Measurements from ENCODE around the gene BTBD6.

Gene BTBD6

DNA sequence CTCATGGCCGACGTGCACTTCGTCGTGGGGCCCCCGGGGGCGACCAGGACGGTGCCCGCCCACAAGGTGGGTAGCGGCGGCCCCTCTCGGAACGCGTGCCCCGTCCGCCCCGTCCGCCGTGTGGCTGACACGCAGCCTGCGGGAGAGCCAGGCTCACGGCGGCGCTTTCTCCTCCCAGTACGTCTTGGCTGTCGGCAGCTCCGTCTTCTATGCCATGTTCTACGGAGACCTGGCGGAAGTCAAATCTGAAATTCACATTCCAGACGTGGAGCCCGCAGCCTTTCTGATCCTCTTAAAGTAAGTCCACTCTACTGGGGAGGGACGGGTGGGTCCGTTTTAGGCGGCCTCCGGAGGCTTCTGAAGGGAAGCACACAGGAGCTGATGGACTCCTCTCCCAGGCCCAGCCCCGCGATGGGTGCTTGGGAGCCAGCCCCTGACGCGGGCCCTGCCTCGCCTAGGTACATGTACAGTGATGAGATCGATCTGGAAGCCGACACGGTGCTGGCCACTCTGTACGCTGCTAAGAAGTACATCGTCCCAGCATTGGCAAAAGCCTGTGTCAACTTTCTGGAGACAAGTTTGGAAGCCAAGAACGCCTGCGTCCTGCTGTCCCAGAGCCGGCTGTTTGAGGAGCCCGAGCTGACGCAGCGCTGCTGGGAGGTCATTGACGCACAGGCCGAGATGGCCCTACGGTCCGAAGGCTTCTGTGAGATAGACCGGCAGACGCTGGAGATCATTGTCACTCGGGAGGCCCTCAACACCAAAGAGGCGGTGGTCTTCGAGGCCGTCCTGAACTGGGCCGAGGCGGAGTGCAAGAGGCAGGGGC is 1.1 kb downstream of the BTBD6 start:
- Histone ChIP-seq H3K27me3 (ENCODE audit: control insufficient read depth, insufficient read depth, low read length) (no peaks in the 10 kb centered on the region), H3K4me1 (ENCODE audit: control insufficient read depth, insufficient read depth, low read length) (peaks cover 15% of the 10 kb centered on the region), H3K36me3 (ENCODE audit: control insufficient read depth, insufficient read depth, low read length) (peaks cover 4% of the 10 kb centered on the region), H3K4me3 (ENCODE audit: low read length) (no peak overlapping the region), H3K9ac (ENCODE audit: low read length) (peak overlapping the region; percentile 55), H3K9me3 (ENCODE audit: control insufficient read depth, low read length) (no peaks in the 10 kb centered on the region)

- Histone ChIP-seq H3K4me3 (ENCODE audit: low read length) (no peak overlapping the region), H3K4me1 (ENCODE audit: control insufficient read depth, insufficient read depth, low read length) (peaks cover 15% of the 10 kb centered on the region), H3K9ac (ENCODE audit: low read length) (no peak overlapping the region), H3K27me3 (ENCODE audit: control insufficient read depth, insufficient read depth, low read length) (no peaks in the 10 kb centered on the region), H3K36me3 (ENCODE audit: control insufficient read depth, insufficient read depth, low read length) (peaks cover 4% of the 10 kb centered on the region), H3K9me3 (ENCODE audit: control insufficient read depth, low read length) (no peaks in the 10 kb centered on the region)
Measured at GRCh38 chr14:105250008-105250366, 1.7 kb downstream of the BTBD6 start.

- Histone ChIP-seq H3K9me3 (ENCODE audit: control insufficient read depth, low read length) (no peaks in the 10 kb centered on the region), H3K36me3 (ENCODE audit: control insufficient read depth, insufficient read depth, low read length) (peaks cover 4% of the 10 kb centered on the region), H3K4me1 (ENCODE audit: control insufficient read depth, insufficient read depth, low read length) (peaks cover 15% of the 10 kb centered on the region), H3K27me3 (ENCODE audit: control insufficient read depth, insufficient read depth, low read length) (no peaks in the 10 kb centered on the region), H3K9ac (ENCODE audit: low read length) (no peak overlapping the region), H3K4me3 (ENCODE audit: low read length) (no peak overlapping the region)
Measured at GRCh38 chr14:105250986-105251385, 2.7 kb downstream of the BTBD6 start.

DNA sequence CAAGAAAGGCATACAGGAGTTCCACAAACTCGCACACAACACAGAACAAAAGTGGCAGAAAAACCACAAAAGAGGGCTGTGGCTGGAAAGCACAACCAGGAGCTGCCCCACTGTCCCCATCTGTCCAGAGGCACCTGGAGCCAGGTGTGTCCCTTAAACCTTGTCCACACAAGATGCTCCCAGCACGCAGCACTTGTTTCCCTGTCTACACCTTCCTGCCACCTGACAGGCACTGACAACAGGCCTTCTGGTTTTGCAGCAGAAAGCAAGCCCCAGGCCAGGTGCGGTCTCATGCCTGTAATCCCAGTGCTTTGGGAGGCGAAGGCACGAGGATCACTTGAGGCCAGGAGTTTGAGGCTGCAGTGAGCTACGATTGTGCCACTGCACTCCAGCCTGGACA is 3.6 kb downstream of the BTBD6 start:
- peaks cover 16% of the 10 kb centered on the region for H3K4me1 ChIP-seq (ENCODE audit: control insufficient read depth, insufficient read depth, low read length)
- H3K36me3 ChIP-seq (ENCODE audit: control insufficient read depth, insufficient read depth, low read length): peaks cover 4% of the 10 kb centered on the region
- no peaks in the 10 kb centered on the region for H3K27me3 ChIP-seq (ENCODE audit: control insufficient read depth, insufficient read depth, low read length)
- H3K4me3 ChIP-seq (ENCODE audit: low read length): no peak overlapping the region
- H3K9ac ChIP-seq (ENCODE audit: low read length): no peak overlapping the region
- no peaks in the 10 kb centered on the region for H3K9me3 ChIP-seq (ENCODE audit: control insufficient read depth, low read length)

DNA sequence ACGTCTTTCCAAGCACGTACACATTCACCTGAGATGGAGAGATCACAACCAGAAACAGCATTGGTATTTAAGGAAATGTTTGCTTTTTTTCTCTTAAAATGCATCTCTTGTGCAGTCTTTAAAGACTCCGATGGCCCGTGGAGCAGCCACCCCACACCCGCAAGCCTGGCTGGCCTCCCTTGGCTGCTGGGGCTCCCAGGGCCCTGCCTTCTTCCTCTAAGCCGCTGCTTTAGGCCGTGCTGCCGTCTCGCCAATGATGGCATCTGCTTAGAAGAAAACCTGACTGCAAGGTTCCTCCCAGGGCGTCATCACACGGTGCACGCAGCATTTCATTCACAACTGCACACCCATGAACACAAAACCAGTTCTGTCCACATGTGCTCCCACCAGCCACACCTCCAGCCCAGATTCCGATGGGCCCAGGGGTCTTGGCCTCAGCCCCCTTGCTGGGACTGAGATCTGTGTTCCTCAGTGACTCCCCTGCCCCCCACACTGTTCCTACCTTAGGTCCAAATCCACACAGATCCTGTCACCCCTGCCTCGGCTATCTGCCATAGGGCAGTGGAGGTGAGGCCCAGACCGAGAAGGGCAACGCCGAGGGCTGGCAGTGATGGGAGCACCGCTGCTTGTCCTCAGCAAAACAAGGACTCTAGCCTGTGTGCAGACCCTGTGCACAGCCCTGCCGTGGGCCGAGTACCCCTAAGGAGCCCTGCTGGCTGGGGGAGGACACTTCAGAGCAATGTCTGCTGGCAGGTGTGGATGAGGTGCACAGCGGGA is 4.4 kb downstream of the BTBD6 start:
- Histone ChIP-seq H3K27me3 (ENCODE audit: control insufficient read depth, insufficient read depth, low read length) (no peaks in the 10 kb centered on the region), H3K4me1 (ENCODE audit: control insufficient read depth, insufficient read depth, low read length) (peaks cover 20% of the 10 kb centered on the region), H3K9me3 (ENCODE audit: control insufficient read depth, low read length) (no peaks in the 10 kb centered on the region), H3K9ac (ENCODE audit: low read length) (no peak overlapping the region), H3K36me3 (ENCODE audit: control insufficient read depth, insufficient read depth, low read length) (peaks cover 4% of the 10 kb centered on the region), H3K4me3 (ENCODE audit: low read length) (no peak overlapping the region)

- H3K9me3 ChIP-seq (ENCODE audit: control insufficient read depth, low read length): no peaks in the 10 kb centered on the region
- H3K9ac ChIP-seq (ENCODE audit: low read length): no peak overlapping the region
- no peak overlapping the region for H3K4me3 ChIP-seq (ENCODE audit: low read length)
- peaks cover 4% of the 10 kb centered on the region for H3K36me3 ChIP-seq (ENCODE audit: control insufficient read depth, insufficient read depth, low read length)
- H3K27me3 ChIP-seq (ENCODE audit: control insufficient read depth, insufficient read depth, low read length): no peaks in the 10 kb centered on the region
- H3K4me1 ChIP-seq (ENCODE audit: control insufficient read depth, insufficient read depth, low read length): peaks cover 17% of the 10 kb centered on the region
Measured at GRCh38 chr14:105253329-105253682, 5.0 kb downstream of the BTBD6 start.

GRCh38 chr14:105255021-105255507 is 6.7 kb downstream of the BTBD6 start:
- no peak overlapping the region for H3K4me3 ChIP-seq (ENCODE audit: low read length)
- H3K4me1 ChIP-seq (ENCODE audit: control insufficient read depth, insufficient read depth, low read length): peaks cover 20% of the 10 kb centered on the region
- H3K9ac ChIP-seq (ENCODE audit: low read length): no peak overlapping the region
- H3K27me3 ChIP-seq (ENCODE audit: control insufficient read depth, insufficient read depth, low read length): no peaks in the 10 kb centered on the region
- H3K36me3 ChIP-seq (ENCODE audit: control insufficient read depth, insufficient read depth, low read length): no peaks in the 10 kb centered on the region
- H3K9me3 ChIP-seq (ENCODE audit: control insufficient read depth, low read length): no peaks in the 10 kb centered on the region

DNA sequence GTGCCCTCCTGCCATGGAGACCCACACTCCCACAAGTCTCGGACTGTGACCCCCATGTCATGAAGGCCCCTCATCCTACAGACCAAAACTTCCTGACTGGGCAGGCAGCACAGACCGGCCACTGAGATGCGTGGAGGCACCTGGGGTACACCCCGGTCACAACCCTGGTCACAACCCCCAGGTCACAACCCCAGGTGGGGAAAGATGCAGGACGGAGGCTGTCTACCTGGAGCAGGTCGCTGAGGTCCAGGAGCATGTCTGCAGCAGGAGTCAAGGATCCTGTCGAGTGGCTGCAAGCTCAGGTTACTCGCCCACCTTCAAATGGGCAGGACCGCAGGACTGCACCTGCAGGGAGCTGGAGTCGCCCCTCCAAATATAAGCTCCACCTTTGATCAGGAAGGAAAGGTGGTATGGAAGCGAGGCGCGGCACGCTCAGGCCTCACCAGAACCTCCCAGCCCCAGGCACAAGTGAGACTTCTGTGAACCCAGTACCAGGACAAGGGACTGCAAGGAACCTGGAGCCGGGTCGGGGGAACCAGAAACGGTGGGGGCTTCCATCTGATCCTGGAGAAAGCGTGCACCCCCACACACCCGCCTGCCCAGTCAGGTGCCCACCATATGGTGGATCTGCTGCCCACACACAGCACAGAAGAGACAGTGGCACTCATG is 8.1 kb downstream of the BTBD6 start:
- no peaks in the 10 kb centered on the region for H3K27me3 ChIP-seq (ENCODE audit: control insufficient read depth, insufficient read depth, low read length)

DNA sequence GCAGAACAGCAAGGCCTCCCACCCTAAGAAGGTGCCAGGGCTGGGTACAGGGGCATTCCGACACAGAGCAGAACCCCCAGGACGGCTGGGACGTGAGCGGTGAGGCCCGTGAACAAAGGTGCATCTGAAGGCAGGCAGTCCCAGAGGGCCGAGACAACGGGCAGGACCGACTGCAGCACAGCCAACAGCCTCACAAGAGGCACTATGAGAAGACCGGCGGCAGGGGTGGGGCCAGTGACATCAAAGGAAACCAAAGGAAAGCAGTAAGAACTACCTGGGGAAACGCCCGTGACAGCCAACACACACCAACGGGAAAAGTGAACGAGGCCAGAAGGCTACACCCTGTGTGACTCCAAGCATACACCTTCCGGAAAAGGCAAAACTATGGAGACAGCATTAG is 9.1 kb downstream of the BTBD6 start:
- H3K9me3 ChIP-seq (ENCODE audit: control insufficient read depth, low read length): no peaks in the 10 kb centered on the region
- H3K4me1 ChIP-seq (ENCODE audit: control insufficient read depth, insufficient read depth, low read length): peaks cover 20% of the 10 kb centered on the region
- H3K27me3 ChIP-seq (ENCODE audit: control insufficient read depth, insufficient read depth, low read length): no peaks in the 10 kb centered on the region
- no peak overlapping the region for H3K4me3 ChIP-seq (ENCODE audit: low read length)
- no peaks in the 10 kb centered on the region for H3K36me3 ChIP-seq (ENCODE audit: control insufficient read depth, insufficient read depth, low read length)
- H3K9ac ChIP-seq (ENCODE audit: low read length): no peak overlapping the region

More for the DNA sequence above, 8.1 kb downstream of the BTBD6 start:
- no peak overlapping the region for H3K4me3 ChIP-seq (ENCODE audit: low read length)
- H3K9ac ChIP-seq (ENCODE audit: low read length): no peak overlapping the region
- H3K9me3 ChIP-seq (ENCODE audit: control insufficient read depth, low read length): no peaks in the 10 kb centered on the region
- no peaks in the 10 kb centered on the region for H3K36me3 ChIP-seq (ENCODE audit: control insufficient read depth, insufficient read depth, low read length)
- peaks cover 20% of the 10 kb centered on the region for H3K4me1 ChIP-seq (ENCODE audit: control insufficient read depth, insufficient read depth, low read length)

GRCh38 chr14:105258846-105259245 is 10.5 kb downstream of the BTBD6 start:
- no peaks in the 10 kb centered on the region for H3K36me3 ChIP-seq (ENCODE audit: control insufficient read depth, insufficient read depth, low read length)

GRCh38 chr14:105260959-105261358 is 12.6 kb downstream of the BTBD6 start:
- Histone ChIP-seq H3K4me3 (ENCODE audit: low read length) (no peak overlapping the region), H3K9ac (ENCODE audit: low read length) (no peak overlapping the region), H3K27me3 (ENCODE audit: control insufficient read depth, insufficient read depth, low read length) (no peaks in the 10 kb centered on the region), H3K36me3 (ENCODE audit: control insufficient read depth, insufficient read depth, low read length) (no peaks in the 10 kb centered on the region), H3K9me3 (ENCODE audit: control insufficient read depth, low read length) (no peaks in the 10 kb centered on the region), H3K4me1 (ENCODE audit: control insufficient read depth, insufficient read depth, low read length) (peaks cover 20% of the 10 kb centered on the region)

More at GRCh38 chr14:105258846-105259245, 10.5 kb downstream of the BTBD6 start:
- Histone ChIP-seq H3K27me3 (ENCODE audit: control insufficient read depth, insufficient read depth, low read length) (no peaks in the 10 kb centered on the region), H3K9me3 (ENCODE audit: control insufficient read depth, low read length) (no peaks in the 10 kb centered on the region), H3K9ac (ENCODE audit: low read length) (no peak overlapping the region), H3K4me3 (ENCODE audit: low read length) (no peak overlapping the region), H3K4me1 (ENCODE audit: control insufficient read depth, insufficient read depth, low read length) (peaks cover 20% of the 10 kb centered on the region)

GRCh38 chr14:105261781-105262180 is 13.4 kb downstream of the BTBD6 start:
- peaks cover 20% of the 10 kb centered on the region for H3K4me1 ChIP-seq (ENCODE audit: control insufficient read depth, insufficient read depth, low read length)
- H3K4me3 ChIP-seq (ENCODE audit: low read length): no peak overlapping the region
- H3K36me3 ChIP-seq (ENCODE audit: control insufficient read depth, insufficient read depth, low read length): no peaks in the 10 kb centered on the region
- H3K9me3 ChIP-seq (ENCODE audit: control insufficient read depth, low read length): no peaks in the 10 kb centered on the region
- H3K27me3 ChIP-seq (ENCODE audit: control insufficient read depth, insufficient read depth, low read length): no peaks in the 10 kb centered on the region
- H3K9ac ChIP-seq (ENCODE audit: low read length): no peak overlapping the region
